MG63 (cell line): ENCODE measurements around the gene GRIN1. TPM values are rescaled to one million over a fixed set of nuclear protein-coding genes. Genes with fewer than 3 reads are reported as not detected.

Experiments used
- DNase-seq: peaks from one replicate; pipeline ENCODE4 v3.0.0-alpha.2; 2020
- H3K27me3 ChIP-seq: fragments of 250-450 bp; sonication (Bioruptor Pico); 2 replicates; pipeline ENCODE4 v1.5.1; 2020; ENCODE audit warnings: mild to moderate bottlenecking, moderate library complexity
- H3K36me3 ChIP-seq: fragments of 250-450 bp; sonication (Bioruptor Pico); 2 replicates; pipeline ENCODE4 v1.5.1; 2020; ENCODE audit warnings: mild to moderate bottlenecking, moderate library complexity
- H3K4me3 ChIP-seq: fragments of 250-450 bp; sonication (Bioruptor Pico); 2 replicates; pipeline ENCODE4 v1.5.1; 2020; ENCODE audit warnings: mild to moderate bottlenecking, moderate library complexity
- H3K9me3 ChIP-seq: fragments of 250-450 bp; sonication (Bioruptor Pico); 2 replicates; pipeline ENCODE4 v1.5.1; 2020; ENCODE audit warnings: mild to moderate bottlenecking, moderate library complexity
- total RNA-seq: library from RNA; depleted of rRNA; stranded (reverse); fragments of >200 nt; shearing (Covaris generic); gene quantifications from 2 replicates; pipeline ENCODE4 v1.2.3, GENCODE V29; 2014; ENCODE audit warnings: low replicate concordance; rRNA removed

Gene GRIN1
- not detected in 2 replicates for total RNA-seq

- Histone ChIP-seq H3K9me3 (no peaks in the 10 kb centered on the region), H3K36me3 (no peaks in the 10 kb centered on the region), H3K27me3 (peaks cover 25% of the 10 kb centered on the region), H3K4me3 (no peak within 1 kb of the TSS)
- no peak for DNase-seq
Measured at GRCh38 chr9:137138722-137139467, at the start of gene GRIN1. GRIN1 (plus strand) TSS chr9:137139154; CDS start chr9:137139487, 333 bp downstream.

DNA sequence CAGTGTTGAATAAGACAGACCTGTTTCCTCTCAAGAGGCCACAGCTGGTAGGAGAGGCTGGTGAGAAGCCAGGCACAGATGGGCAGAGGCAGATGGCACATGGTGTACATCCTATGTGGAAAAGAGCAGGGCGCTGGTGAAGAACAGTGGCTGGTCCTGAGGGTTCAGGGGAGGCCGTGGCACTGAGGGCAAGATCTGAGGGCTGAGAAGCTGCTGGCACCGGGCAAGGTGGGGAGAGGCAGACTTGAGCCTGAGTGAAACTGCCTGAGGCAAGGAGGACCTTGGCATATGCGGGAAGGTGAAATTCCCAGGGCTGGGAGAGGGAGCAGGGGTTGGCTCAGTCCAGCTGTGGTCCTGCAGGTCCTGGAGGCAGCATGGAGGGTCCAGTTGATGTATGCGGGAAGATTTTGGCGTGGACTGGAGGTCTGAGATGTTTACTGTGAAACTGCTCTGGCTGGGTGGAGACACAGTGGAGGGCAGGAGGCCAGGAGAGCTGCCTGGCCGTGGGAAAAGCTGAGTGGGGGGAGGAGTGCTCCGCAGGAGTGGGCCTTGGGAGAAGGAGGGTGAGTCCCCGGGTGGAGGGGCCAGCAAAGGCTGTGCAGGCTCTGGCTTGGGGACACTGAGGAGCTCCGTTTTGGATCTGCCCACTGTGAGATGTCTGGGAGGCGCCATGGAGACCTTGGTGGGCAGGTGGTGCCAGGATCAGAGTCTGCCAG is 49.6 kb upstream of the GRIN1 start:
- H3K27me3 ChIP-seq = no peaks in the 10 kb centered on the region
- peaks cover 11% of the 10 kb centered on the region for H3K36me3 ChIP-seq
- no peak for DNase-seq

GRCh38 chr9:137095664-137096517 is 43.1 kb upstream of the GRIN1 start:
- DNase-seq = no peak
- Histone ChIP-seq H3K9me3 (no peaks in the 10 kb centered on the region), H3K4me3 (no peak overlapping the region), H3K27me3 (no peaks in the 10 kb centered on the region), H3K36me3 (peaks cover 31% of the 10 kb centered on the region)

More for the DNA sequence above, 49.6 kb upstream of the GRIN1 start:
- Histone ChIP-seq H3K4me3 (no peak overlapping the region), H3K9me3 (no peaks in the 10 kb centered on the region)

DNA sequence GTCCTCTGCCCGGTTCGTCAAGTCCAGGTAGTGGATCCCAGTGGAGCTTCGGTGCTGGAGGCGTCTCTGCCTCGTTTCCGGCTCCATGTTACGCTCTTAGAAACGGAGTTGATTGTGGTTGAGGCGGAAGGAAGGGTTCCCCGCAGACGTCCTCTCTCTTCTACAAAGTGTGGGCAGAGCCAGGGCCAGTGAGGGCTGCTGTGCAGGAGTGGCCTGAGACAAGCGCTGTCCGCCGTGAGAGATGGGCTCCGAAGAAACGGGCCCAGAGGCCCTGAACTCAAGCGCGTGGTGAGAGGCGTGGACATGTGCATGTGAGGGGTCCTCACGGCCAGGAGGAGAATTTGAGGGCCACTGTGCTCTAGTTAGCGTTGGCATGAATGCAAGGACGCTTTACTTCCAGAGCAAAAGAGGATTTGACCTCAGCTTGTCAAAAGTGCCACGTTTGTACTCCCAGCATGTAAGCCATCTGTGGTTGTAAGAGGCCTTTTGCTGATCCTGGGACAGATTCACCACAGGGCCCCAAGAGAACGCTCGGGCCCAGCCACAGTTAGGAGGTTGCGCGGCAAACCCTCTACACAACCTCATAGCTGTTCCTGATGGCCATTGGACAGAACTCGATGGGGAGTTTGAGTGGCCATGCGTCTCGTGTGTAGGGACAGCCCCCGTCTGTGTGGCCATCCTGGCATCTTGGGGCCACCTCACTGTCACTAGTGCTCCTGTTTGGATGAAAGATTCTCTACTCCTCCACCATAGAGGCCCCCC is 42.0 kb upstream of the GRIN1 start:
- Histone ChIP-seq H3K9me3 (no peaks in the 10 kb centered on the region), H3K36me3 (peaks cover 38% of the 10 kb centered on the region), H3K27me3 (no peaks in the 10 kb centered on the region), H3K4me3 (no peak overlapping the region)
- DNase-seq = no peak

DNA sequence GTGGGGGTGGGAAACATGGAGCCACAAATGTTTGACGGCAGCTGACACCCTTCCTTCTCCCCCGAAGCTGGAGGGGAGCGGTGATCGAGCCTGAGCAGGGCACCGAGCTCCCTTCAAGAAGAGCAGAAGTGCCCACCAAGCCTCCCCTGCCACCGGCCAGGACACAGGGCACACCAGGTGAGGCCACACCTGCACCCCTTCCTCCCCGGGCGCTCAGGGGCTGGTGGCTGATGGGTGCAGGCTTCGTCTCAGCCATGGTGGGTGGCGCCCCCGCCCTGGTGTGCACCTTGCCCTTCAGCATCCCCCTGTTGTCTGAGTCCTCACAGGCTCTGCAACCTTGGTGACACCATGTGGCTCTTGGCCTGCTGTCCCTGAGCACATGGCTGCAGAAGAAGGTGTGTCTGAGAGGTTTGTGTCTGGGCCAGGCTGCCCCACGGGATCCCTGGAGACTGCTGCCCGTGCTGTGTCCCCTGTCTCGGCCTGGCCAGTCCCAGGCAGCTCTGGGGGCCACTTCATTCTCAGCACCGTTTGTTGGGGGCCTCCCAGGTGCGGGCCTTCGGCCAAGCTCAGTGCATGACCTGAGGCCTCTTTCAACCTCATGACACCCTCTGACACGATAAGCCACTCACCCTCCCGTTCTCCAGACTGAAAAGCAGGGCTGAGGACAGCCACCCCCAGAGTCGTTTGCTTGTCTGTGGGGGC is 41.0 kb upstream of the GRIN1 start:
- peaks cover 36% of the 10 kb centered on the region for H3K36me3 ChIP-seq
- no peaks in the 10 kb centered on the region for H3K27me3 ChIP-seq
- H3K9me3 ChIP-seq = no peaks in the 10 kb centered on the region
- no peak overlapping the region for H3K4me3 ChIP-seq
- DNase-seq = no peak

- DNase-seq = no peak
- Histone ChIP-seq H3K4me3 (no peak overlapping the region), H3K36me3 (peaks cover 33% of the 10 kb centered on the region), H3K9me3 (no peaks in the 10 kb centered on the region), H3K27me3 (no peaks in the 10 kb centered on the region)
Measured at GRCh38 chr9:137099231-137099630, 39.7 kb upstream of the GRIN1 start.

DNA sequence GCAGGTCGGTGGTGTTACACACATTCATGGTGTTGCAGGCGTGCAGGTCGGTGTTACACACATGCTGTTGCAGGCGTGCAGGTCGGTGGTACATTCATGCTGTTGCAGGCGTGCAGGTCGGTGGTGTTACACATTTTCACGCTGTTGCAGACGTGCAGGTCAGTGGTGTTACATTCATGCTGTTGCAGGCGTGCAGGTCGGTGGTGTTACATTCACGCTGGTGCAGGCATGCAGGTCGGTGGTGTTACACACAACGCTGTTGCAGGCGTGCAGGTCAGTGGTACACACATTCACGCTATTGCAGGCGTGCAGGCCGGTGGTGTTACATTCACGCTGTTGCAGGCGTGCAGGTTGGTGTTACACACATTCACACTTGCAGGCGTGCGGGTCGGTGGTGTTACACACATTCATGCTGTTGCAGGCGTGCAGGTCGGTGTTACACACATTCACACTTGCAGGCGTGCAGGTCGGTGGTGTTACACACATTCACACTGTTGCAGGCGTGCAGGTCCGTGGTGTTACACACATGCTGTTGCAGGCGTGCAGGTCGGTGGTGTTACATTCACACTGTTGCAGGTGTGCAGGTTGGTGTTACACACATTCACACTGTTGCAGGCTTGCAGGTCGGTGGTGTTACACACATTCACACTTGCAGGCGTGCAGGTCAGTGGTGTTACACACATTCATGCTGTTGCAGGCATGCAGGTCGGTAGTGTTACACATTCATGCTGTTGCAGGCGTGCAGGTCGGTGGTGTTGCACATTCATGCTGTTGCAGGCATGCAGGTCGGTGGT is 35.6 kb upstream of the GRIN1 start:
- H3K4me3 ChIP-seq = no peak overlapping the region
- H3K36me3 ChIP-seq = peaks cover 24% of the 10 kb centered on the region
- H3K9me3 ChIP-seq = no peaks in the 10 kb centered on the region
- H3K27me3 ChIP-seq = no peaks in the 10 kb centered on the region
- DNase-seq = no peak

GRCh38 chr9:137105814-137106661 is 32.9 kb upstream of the GRIN1 start:
- peaks cover 17% of the 10 kb centered on the region for H3K36me3 ChIP-seq
- H3K4me3 ChIP-seq = no peak overlapping the region
- H3K9me3 ChIP-seq = no peaks in the 10 kb centered on the region
- no peaks in the 10 kb centered on the region for H3K27me3 ChIP-seq
- no peak for DNase-seq

GRCh38 chr9:137106662-137107250 is 32.2 kb upstream of the GRIN1 start:
- H3K9me3 ChIP-seq = no peaks in the 10 kb centered on the region
- H3K36me3 ChIP-seq = peaks cover 11% of the 10 kb centered on the region
- H3K4me3 ChIP-seq = no peak overlapping the region
- no peak for DNase-seq
- no peaks in the 10 kb centered on the region for H3K27me3 ChIP-seq

- DNase-seq = no peak
- H3K4me3 ChIP-seq = no peak overlapping the region
- H3K9me3 ChIP-seq = no peaks in the 10 kb centered on the region
- H3K36me3 ChIP-seq = peaks cover 11% of the 10 kb centered on the region
- H3K27me3 ChIP-seq = no peaks in the 10 kb centered on the region
Measured at GRCh38 chr9:137107312-137107921, 31.5 kb upstream of the GRIN1 start.

GRCh38 chr9:137107982-137108381 is 31.0 kb upstream of the GRIN1 start:
- no peak overlapping the region for H3K4me3 ChIP-seq
- no peak for DNase-seq
- no peaks in the 10 kb centered on the region for H3K27me3 ChIP-seq
- no peaks in the 10 kb centered on the region for H3K9me3 ChIP-seq
- peaks cover 16% of the 10 kb centered on the region for H3K36me3 ChIP-seq

DNA sequence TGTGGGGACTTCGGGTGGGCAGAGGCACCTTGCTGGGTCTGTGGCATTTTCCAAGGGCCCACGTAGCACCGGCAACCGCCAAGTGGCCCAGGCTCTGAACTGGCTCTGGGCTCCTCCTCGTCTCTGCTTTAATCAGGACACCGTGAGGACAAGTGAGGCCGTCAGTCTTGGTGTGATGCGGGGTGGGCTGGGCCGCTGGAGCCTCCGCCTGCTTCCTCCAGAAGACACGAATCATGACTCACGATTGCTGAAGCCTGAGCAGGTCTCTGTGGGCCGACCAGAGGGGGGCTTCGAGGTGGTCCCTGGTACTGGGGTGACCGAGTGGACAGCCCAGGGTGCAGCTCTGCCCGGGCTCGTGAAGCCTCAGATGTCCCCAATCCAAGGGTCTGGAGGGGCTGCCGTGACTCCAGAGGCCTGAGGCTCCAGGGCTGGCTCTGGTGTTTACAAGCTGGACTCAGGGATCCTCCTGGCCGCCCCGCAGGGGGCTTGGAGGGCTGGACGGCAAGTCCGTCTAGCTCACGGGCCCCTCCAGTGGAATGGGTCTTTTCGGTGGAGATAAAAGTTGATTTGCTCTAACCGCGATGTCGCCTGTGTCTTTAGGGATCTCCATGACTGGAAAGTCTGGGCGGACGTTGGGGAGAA is 30.2 kb upstream of the GRIN1 start:
- no peak for DNase-seq
- no peaks in the 10 kb centered on the region for H3K9me3 ChIP-seq
- no peaks in the 10 kb centered on the region for H3K27me3 ChIP-seq
- peaks cover 17% of the 10 kb centered on the region for H3K36me3 ChIP-seq
- H3K4me3 ChIP-seq = no peak overlapping the region
